HG03469 (cell line): Measurements from ENCODE around the gene PTPN23.
A peak's percentile ranks its signal among the peaks of the same experiment; 100 is the strongest.

ENCODE experiments used
- ATAC-seq: cut with Tn5 transposase; IDR thresholded peaks from one replicate; pipeline ENCODE4 v1.9.1; 2021; ENCODE audit warnings: mild to moderate bottlenecking, moderate library complexity, moderate number of reproducible peaks; ENCODE audit not compliant: unreplicated experiment

PTPN23 gene

GRCh38 chr3:47370887-47371697 lies 9.7 kb upstream of the PTPN23 start:
- no peak for ATAC-seq

DNA sequence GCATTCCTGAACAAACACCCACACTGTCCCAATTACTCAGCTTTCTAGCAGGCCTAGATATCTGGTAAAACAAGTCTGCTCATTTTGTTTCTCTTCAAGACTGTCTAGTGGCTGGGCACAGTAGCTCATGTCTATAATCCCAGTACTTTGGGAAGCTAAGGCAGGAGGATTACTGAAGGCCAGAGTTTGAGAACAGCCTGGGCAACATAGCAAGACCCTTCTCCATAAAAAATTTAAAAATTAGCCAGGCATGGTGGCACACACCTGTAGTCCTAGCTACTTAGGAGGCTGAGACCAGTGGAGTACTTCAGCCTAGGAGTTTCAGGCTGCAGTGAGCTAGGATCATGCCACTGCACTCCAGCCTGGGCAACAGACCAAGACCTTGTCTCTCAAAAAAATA lies 6.2 kb upstream of the PTPN23 start:
- ATAC-seq, result no peak

DNA sequence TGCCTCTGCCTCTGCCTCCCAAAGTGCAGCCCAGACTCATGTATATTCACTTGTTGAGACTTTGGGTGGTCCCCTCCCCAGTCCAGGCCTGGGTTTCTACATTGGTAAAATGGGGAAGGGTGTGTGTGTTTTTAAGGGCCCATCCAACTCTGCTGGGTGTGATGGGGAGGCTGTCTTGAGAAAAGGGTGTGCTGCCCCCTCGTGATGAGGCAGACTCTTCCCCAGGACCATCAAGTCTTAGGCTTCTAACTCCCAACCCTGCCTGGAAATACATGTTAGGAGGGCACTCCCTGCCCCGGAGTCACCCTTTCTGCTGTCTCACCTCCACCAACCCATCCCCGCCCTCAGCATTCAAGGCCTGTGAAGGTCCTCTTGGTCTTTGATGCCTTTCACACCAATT lies 4.4 kb upstream of the PTPN23 start:
- ATAC-seq, result no peak

DNA sequence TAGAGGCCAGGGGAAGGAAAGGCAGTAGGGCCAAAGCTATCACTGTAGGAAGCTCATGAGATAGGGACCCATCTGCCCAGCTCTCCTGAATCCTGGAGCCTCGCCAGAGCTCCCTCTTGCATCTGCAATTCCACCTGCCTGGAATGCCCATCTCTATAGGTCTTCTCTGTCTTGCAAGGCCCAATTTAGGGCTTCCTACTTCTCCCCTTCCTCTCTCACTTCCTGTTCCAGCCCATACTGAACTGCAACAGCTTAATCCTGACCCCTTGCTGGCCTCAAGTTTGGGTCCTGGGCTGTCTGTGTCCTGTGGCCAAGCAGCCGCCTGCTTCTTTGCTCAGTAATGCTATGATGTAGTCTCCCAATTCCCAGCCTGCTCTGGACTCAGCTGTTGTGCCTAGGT lies 3.6 kb upstream of the PTPN23 start:
- ATAC-seq, result no peak

DNA sequence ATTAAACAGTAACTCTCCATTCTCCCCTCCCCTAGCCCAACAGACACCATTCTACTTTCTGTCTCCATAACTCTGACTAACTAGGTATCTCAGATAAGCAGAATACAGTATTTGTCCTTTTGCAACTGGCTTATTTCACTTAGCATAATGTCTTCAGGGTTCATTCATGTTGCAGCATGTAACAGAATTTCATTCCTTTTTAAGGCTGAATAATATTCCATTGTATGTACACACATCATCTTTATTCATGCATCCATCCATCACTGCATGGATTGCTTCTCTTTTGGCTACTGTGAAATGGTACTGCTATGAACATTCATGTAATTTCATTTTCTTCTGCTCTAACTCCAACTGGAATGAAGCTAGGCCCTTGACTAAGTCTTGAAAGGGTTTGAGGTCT lies 2.0 kb upstream of the PTPN23 start:
- no peak for ATAC-seq

DNA sequence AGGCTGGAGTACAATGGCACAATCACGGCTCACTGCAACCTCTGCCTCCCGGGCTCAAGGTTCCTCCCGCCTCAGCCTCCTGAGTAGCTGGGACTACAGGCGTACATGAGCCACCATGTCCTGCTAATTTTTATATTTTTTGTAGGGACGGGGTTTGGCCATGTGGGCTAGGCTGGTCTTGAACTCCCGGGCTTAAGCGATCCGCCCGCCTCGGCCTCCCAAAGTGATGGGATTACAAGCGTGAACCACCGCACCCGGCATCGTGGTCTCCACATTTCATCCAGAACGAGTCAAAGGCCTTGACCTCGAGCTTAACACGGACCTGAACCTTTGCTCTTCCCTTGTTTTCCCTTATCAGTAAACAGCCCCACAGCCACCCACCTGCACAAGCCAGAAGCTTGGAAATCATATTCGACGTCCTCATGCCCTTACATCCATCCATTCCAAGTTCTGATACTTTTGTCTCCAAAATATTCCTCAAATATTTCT lies 1.4 kb upstream of the PTPN23 start:
- no peak for ATAC-seq

DNA sequence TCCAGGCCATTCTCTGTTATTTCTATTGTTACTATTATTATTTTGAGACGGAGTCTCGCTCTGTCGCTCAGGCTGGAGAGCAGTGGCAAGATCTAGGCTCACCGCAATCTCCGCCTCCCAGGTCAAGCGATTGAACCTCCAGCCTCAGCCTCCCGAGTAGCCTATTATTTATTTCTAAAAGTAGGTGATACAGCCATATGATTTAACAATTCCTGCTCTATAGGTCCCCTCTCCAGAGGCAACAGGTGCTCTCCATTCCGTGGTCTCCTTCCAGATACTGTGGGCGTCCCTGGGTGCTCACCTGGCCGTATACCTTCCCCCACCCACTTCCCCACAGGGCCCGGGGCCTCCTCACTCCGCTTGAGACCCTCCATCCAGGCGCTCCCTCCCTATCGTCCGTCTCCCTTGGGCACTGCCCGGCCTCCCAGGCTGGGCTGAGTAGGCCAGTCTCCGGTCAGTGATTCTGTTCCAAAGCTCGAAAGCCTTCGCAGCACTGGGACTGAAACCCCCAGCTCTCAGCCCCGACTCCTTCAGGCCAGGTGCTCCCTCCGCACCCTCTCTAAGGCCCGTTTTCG lies 708 bp upstream of the PTPN23 start:
- no peak for ATAC-seq

- peak; percentile 38 for ATAC-seq
Observed at GRCh38 chr3:47381317-47382157, 716 bp downstream of the PTPN23 start.

DNA sequence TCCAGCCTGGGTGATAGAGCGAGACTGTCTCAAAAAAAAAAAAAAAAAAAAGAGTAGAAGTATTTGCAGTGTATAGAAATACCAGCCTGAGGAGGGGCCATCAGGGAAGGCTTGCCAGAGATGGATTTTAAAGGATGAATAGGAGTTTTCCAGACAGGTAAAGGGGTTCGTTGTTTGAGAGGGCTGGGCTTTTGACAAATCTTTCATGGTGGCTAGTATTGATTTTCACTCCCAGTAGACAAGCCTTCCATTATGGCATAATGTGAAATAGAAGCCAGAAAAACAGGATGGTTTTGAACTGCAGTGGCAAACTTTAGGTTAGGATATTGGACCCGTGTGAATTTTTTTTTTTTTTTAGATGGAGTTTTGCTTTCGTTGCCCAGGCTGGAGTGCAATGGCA lies 3.6 kb downstream of the PTPN23 start:
- no peak for ATAC-seq

DNA sequence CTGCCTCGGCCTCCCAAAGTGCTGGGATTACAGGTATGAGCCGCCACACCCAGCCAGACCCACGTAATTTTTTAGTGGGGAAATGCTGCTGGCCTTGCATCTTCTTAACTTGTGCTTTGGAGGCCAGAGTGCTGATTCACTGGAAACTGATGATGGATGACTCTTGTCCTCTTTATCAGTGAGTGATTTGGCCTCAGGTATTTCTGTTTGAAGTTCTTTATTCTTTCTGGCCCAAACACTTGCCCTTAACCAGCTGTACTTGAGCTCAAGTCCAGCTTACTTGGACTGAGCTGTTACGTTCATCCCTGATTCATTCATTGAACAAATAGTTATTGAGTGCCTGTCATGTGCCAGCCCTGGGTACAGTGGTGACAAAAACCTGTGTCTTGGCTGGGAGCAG lies 4.2 kb downstream of the PTPN23 start:
- ATAC-seq, result no peak

- ATAC-seq, result no peak
Observed at GRCh38 chr3:47385796-47386195, 5.0 kb downstream of the PTPN23 start.

DNA sequence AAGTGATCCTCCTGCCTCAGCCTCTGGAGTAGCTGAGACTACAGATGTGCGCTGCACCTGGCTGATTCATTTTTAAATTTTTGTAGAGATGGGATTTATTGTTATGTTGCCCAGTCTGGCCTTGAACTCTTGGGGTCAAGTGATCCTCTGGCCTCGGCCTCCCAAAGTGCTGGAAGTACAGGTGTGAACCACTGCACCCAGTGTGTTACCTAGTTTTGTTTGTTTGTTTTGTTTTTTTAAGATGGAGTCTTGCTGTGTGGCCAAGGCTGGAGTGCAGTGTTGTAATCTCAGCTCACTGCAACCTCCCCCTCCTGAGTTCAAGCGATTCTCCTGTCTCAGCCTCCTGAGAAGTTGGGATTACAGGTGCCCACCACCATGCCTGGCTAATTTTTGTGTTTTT lies 12.1 kb downstream of the PTPN23 start:
- no peak for ATAC-seq

DNA sequence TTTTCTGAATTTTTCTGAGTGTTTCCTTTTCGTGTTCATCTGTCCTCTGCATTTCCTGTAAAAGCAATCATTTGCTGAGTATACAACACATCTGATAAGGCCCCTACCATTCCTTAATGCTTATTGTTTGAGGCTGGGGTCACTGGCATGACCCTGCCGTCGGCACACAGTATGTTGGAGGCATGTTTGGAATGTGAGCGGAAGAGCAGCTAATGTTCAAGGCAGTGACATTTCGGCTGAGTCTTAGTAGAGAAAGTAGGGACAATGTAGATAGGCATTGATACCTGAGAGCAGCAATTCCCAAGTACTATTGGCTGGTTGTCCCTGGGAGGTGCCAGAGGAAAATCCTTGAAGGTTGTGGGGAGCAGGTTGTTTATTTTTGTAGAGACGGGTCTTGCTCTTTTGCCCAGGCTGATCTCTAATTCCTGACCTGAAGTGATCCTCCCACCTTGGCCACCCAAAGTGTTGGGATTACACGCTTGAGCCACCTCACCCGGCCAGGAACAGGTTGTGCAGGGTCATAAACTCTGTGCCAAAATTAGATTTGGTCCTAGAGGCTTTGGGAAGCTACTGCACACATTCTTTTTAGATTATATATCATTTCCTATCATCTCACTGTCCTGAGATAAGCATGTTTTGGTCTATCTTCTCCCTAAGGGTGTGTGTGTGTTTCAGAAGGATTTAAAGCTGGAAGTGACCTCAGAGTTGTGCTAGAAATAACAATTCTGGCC lies 13.5 kb downstream of the PTPN23 start:
- ATAC-seq, result no peak

DNA sequence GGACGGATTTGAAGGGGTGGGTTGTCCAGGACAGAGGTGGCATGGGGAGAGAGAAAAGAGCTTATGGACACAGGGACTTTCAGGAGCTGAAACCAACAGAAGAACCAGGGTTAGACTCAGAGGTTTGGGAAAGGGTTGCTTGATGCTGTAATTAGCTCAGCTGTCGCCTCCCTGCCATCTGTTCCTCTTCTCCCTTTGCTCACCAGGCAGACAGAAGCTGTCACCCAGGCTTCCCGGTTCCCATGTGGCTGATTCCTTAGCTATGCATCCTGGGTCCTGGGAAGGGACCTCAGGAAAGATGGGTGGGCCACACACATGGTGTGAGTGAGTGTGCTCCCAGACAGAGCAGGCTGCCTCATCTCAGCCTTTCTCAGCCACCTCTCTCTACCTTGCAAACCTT lies 14.1 kb downstream of the PTPN23 start:
- no peak for ATAC-seq

DNA sequence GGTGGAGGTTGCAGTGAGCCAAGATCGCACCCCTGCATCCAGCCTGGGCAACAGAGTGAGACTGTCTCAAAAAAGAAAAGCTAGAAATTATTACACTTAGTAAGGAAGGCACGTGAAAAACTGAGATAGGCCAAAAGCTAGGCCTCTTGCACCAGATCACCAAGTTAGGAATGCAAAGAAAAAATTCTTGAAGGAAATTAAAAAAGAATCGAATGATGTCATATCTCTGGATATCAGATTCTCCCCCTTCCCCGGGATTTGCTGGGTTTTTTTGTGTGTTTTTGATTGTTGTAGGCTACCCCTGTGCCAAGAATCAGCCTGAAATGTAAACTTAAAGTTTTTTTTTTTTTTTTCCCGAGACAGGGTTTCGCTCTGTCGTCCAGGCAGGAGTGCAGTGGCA lies 17.4 kb downstream of the PTPN23 start:
- ATAC-seq, result no peak

DNA sequence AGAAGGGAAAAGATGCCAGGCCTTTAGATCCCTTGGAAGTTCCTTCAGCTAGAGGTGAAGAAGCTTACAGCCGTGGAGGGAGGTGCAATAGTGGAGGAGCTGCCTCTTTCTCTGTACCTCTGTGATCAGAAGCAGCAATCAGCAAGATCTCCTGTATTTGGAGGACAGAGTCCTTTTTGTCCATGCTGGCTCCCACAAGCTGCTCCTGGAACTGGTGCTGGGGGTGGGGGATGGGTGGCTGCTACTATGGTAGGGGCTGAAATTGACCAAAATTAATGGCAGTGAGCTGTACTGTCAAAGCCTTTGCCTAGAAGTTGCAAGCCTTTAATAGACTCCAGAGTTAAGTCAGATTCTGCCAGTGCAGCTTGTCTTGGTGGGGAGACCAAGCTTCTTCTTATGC lies 18.2 kb downstream of the PTPN23 start:
- ATAC-seq, result no peak

DNA sequence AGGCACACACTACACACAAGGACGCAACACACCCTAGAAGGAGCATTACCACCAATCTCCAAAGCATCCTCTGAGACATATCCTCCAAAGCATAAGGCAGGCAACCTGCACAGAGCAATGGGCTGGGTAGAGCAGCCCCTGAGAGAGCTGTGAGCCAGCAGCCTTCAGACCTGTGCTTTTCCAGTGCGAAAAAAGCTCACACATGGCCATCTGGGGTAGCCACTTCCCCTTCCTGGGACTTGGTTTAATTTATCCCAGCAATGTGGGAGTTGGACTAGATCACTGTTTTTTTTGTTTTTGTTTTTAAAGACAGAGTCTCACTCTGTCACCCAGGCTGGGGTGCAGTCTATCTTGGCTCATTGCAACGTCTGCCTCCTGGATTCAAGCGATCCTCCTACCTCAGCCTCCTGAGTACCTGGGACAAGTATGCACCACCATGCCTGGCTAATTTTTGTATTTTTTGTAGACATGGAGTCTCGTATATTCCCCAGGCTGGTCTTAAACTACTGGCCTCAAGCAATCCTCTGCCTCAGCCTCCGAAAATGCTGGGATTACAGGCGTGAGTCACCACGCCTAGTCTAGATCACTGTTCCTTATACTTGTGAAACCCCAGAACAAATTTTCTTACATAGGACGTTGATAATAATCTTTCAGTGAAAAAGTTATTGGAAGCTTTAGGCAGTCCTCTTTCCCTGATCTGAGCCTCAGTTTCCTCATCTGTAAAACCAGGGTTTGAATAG lies 18.9 kb downstream of the PTPN23 start:
- ATAC-seq, result no peak

GRCh38 chr3:47404431-47404876 lies 23.6 kb downstream of the PTPN23 start:
- ATAC-seq, result no peak

- no peak for ATAC-seq
Observed at GRCh38 chr3:47404955-47405790, 24.4 kb downstream of the PTPN23 start.
